Measurements from ENCODE around the gene MED12L.

The MED12L gene

GRCh38 chr3:151330379-151330778 lies 244.9 kb downstream of the MED12L start:
- DNase-seq = no peak

- DNase-seq = no peak
These were observed 245.4 kb downstream of the MED12L start for GRCh38 chr3:151330899-151331298.

DNA sequence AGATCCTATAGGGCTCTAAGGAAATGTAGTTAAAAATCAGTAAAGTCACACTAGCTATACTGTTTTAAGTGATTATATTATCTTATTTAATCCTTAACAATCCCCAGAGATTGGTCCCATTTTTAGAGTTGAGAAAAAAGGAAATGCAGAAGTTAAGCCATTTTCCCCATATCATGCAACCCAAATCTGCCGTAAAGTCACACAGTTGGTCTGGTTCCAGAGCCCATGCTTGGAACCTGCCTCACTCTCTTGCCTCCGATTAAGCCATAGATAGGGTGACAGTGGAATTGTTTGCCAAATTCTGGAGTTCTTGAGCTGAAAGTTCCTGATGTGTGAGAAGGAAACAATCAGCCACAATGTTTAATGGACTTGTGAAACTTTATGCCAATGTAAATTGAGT lies 246.2 kb downstream of the MED12L start:
- DNase-seq = no peak

- no peak for DNase-seq
These were observed 260.4 kb downstream of the MED12L start for GRCh38 chr3:151345859-151346258.

DNA sequence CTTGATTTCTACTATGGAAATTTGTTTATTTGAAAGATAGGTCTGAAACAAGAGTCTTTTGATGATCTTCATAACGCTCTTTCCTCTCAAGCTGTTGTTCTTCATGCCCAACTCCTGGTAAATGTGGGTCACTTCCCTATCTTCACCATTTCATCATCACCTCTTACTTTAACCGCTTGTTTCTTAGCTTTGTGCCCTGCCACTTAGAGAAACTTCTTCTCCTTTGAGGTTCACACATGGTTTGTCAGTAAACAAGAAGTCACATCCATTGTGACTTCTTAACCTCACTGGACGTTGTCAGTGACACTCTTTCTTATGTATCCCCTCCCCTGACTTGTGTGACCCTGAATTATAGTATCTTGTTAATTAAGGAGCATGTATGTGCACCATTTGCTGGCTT lies 260.8 kb downstream of the MED12L start:
- no peak for DNase-seq

DNA sequence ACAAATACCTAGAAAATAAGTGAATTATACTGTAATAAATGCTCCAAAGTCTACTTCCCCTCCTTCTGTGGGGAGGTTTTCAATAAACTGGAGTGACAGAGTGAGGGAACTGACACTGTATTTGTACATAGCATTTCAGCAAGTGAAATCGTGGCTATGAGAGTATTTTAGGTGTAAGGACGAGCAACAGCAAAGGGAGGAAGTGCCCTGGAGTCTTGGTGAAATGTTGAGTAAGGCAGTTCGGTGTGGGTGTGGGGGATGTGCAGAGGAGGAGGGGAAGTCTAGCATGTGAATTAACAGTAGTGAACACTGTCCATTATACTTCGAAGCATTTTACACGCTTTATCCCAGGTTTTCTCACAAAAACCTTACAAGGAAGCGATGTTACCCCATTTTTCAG lies 262.0 kb downstream of the MED12L start:
- no peak for DNase-seq

GRCh38 chr3:151350656-151351055 lies 265.2 kb downstream of the MED12L start:
- no peak for DNase-seq

- DNase-seq = no peak
These were observed 265.8 kb downstream of the MED12L start for GRCh38 chr3:151351219-151351618.

GRCh38 chr3:151351648-151352047 lies 266.2 kb downstream of the MED12L start:
- no peak for DNase-seq

DNA sequence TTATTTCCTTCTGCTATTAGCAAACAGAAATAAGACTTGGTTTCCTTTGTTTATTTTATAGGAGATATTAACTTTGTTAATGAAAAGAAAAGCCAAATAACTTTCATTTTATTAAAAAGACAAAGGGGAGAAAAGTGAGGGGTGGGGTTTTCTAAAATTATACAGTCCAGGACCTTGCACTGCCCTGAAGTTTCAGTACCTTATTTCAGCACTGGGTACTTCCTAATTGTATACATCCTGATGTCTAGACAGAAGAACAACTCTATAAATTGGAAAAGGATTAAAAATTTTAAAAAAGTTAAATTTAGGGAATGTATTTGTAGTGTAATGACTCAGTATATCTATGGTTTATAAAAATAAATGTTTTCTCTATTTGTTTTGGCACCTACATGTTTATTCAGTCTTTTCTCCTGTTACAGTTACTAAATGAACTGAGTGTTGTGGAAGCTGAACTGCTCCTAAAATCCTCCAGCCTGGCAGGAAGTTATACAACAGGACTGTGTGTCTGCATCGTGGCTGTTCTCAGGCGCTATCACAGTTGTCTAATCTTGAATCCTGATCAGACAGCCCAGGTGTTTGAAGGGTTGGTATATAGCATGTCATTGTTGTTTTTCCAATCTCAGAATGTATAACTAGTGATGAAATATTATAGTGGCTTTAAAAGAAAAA lies 271.5 kb downstream of the MED12L start:
- no peak for DNase-seq

- no peak for DNase-seq
These were observed 272.0 kb downstream of the MED12L start for GRCh38 chr3:151357463-151357850.

GRCh38 chr3:151362751-151363174 lies 277.3 kb downstream of the MED12L start:
- no peak for DNase-seq

DNA sequence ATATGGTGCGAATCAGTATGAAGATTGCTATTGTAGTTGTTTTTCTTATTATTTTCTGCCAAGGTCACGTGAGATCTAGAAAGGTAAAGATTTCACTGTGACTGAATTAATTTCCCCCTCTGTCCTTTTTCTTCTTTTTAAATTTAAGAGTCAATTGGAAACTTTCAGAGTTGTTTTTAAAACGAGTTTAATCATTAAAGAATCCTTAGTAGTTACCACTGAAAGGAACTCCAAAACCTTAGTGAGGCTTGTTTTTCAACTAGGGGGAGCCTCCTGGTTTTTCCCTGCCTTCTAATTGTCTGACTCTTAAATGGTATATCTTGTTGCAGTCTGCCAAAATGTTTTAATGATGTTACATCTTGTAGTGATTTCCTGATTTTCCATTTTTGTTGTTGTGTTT lies 281.5 kb downstream of the MED12L start:
- DNase-seq = no peak

DNA sequence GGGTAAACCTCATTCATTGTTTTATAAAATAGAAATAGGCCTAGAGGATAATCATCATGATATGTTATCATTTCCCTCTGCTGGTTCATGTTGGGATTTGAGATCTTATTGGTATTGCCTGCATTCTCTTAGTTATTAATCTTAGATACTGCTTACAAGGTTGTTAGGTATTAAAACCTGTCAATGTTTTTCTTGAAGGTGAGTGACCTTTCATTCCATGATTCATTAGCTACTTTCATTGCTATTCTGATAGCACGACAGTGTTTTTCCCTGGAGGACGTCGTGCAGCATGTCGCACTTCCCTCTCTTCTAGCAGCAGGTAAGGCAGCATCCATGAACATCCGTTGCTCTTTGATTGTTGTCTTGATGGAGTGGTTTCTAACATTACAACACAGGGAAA lies 282.0 kb downstream of the MED12L start:
- no peak for DNase-seq

- no peak for DNase-seq
These were observed 286.1 kb downstream of the MED12L start for GRCh38 chr3:151371526-151371925.

DNA sequence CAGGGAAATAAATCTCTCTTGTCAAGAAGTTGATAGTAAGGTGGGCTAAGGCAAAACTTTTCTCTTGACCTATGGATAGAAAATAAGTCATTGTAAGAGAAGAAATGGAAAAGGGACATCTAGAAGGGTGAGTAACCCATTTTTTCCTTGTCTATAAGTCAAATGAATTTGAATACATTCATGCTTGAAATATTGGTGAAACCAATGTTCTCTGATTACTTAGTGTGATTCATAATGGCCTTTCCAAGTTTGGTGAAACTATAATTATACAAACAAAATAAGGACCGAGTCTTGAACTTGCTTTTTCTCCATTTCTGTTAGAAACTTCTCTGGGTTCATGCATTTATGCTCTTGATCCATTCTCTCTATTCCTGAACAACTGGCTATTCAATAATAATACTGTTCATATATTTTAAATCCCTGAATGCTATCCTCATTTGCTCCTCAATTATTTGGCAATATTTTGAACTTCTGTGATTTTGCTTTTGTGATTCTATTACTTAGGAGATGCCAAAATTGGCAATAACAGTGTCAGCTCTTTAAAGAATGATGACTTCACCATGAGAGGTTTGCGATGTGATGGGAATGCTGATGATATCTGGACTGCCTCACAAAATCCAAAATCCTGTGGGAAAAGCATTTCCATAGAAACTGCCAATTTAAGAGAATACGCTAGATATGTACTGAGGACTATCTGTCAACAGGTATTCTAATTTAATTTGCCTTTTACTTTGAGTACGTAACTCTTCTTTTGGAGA lies 286.8 kb downstream of the MED12L start:
- DNase-seq = no peak

DNA sequence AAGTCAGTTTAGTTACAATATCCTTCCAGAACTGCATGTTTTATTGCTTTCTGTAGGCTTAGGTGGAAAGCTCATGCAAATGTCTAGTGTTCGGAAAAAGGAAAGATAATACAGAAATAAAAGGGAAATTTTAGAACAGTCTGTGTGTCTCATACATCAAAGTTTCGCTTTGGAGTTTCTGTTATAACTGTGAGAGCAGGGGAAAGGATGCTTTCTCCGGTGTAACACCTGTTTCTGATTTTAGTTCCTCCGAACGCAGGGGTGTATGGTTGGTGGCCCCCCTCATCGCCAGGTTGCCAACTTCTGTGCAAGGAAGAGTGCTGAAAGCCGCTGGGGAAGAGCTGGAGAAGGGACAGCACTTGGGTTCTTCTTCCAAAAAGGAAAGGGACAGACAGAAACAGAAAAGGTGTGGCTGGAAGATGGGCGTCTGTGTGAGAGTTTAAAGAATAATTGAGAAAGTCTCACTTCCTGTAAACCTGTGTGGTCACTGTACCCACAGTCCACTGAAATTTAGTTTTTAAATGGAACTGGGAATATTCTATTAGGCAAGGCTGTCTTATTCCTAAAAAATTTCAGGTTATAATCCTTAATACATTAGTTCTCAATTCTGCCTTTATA lies 292.4 kb downstream of the MED12L start:
- no peak for DNase-seq

DNA sequence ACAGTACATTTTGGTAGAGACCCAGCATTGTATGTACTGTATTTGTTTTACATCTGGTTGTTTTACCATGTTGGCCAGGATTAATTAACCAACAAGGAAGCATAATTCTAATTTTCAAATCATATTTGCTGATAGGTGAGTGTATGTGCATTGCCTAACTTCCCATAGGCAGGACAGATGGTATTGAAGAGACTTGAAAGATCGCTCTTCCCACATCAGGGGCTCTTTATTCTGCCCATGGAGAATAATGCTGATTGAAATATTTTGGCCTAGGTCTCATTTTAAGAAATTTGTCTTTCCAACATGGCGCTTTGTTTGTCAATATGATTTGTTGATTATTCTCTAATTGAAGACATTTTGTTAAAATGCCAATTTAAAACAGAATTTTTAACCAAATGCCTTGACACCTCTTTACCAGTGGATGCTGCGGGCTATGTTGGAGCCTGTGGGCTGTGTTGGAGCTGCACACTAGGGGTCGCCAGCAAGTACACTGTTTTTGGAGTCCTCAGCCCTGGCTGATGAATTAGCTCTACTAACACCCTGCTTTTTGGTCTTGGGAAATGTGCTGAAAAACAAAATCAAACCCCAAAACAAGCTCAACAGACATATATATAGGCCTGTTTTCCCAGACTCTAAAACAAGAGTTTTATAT lies 293.7 kb downstream of the MED12L start:
- no peak for DNase-seq

DNA sequence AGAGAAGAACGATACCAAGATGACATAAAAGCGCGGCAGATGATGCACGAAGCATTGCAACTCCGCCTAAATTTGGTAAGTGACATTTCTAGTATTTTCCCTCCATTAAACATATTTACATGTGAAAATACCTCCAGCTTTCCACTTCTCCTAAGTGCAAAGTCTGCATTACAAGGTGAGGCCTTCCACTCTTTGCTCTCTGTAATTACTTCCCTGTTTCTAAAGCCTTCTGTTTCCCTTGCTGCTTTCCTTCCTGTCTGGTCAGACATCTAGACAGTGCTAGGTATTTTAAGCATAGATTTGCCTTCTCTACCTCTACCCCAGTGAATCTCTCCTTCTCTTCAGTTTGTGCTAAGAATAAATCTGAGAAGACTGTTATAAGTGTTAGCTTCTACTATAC lies 297.2 kb downstream of the MED12L start:
- no peak for DNase-seq

DNA sequence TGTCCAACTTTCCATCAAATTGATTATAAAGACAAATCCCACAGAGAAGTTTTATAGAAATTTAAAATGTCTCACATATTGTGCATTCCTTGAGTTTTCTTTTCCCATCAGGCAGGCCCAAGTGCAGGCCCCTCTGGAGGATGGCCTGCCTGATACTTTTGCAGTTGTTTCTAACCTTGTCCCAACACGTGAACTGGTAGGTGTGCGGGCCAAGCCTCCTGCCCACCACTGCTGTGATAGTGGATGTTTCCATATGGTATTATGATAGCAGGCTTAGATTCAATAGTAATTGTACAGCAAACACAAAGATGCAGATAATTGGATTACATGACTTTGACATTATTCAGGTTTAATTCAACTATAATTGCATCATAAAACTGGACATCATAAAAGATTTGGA lies 297.6 kb downstream of the MED12L start:
- DNase-seq = no peak

GRCh38 chr3:151383956-151384355 lies 298.5 kb downstream of the MED12L start:
- DNase-seq = no peak

- no peak for DNase-seq
These were observed 299.3 kb downstream of the MED12L start, which contains the start of gene P2RY12 for GRCh38 chr3:151384741-151385174. TSS of gene P2RY12 (minus strand) at chr3:151384753. CDS start at chr3:151338845, 45,908 bp downstream.

- no peak for DNase-seq
These were observed 300.6 kb downstream of the MED12L start for GRCh38 chr3:151386056-151386455.

DNA sequence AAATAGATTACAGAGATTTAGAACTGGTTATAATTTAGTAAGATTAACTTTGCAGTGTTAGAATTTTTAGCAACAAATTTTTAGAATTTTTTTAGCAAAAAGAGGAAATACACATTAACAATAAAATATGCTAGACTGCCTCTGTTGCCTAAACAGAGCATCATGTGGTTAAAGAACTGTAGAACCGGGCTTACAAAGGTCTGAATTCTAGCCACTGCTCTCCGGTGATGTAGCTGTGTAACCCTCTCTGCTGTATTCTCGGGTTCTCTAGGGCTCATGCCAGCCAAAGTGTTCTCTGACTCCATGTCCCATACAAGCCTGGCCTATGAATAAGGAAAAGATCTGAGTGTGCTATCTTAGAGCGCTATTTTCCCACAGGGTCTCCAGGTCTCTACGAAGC lies 302.0 kb downstream of the MED12L start:
- no peak for DNase-seq

Data from activated effector memory CD4-positive, alpha-beta T cell treated with Interleukin-2 at 50 U/mL for 16 hours (primary cell).